Measurements from ENCODE around the gene HBD. TPM values are rescaled to one million over a fixed set of nuclear protein-coding genes. Genes with fewer than 3 reads are reported as not detected.

The HBD gene
- total and polyA plus RNA-seq, 9 of the 15 experiments (the other 6 are each of a cell fraction or from before 2014, with no cell fraction given), result 11.8 to 169 (median 36.0) TPM

- TF ChIP-seq RERE (CRISPR knock-in tag; IDR thresholded peaks at IDR 0.05; ENCODE audit: borderline replicate concordance) (no peak), ZNF766 (CRISPR knock-in tag; conservative IDR thresholded peaks at IDR 0.05) (0 out of 2 replicates have a peak, but pooled peaks have one; percentile 28), SMARCA4 (IDR thresholded peaks at IDR 0.05) (0 out of 2 replicates have a peak, but pooled peaks have one; percentile 19), CREB3 (tag; conservative IDR thresholded peaks at IDR 0.05; ENCODE audit: low read depth) (no peak), ZNF436 (CRISPR knock-in tag; IDR thresholded peaks at IDR 0.05) (no peak), ZMIZ1 (IDR thresholded peaks at IDR 0.05; ENCODE audit: low read depth in 2 of 2, low read length in 2 of 2) (no peak), ZNF184 (CRISPR knock-in tag; IDR thresholded peaks at IDR 0.05) (no peak), SNRNP70 (optimal IDR thresholded peaks at IDR 0.05; ENCODE audit: low read depth, low read length) (no peak), HMGN3 (IDR thresholded peaks at IDR 0.05; ENCODE audit: borderline replicate concordance, extremely low read depth, insufficient read length, low read depth, low read length) (no peak), ARID3A (IDR thresholded peaks at IDR 0.05; ENCODE audit: borderline replicate concordance, low read depth, low read length) (no peak), BCOR (IDR thresholded peaks at IDR 0.05) (no peak), HNRNPUL1 (IDR thresholded peaks at IDR 0.05; ENCODE audit: low read length) (no peak), KDM1A (IDR thresholded peaks at IDR 0.05) (peak; percentile 76 to 81), ZNF174 (CRISPR knock-in tag; IDR thresholded peaks at IDR 0.05) (no peak), ARID1B (IDR thresholded peaks at IDR 0.05) (0 out of 2 replicates have a peak, but pooled peaks have one; percentile 12), MTA2 (IDR thresholded peaks at IDR 0.05; ENCODE audit: low read depth) (no peak), TEAD4 (IDR thresholded peaks at IDR 0.05; ENCODE audit: low read length) (peak; percentile 18; the same call in 1 of the 2 replicates), TEAD4 (CRISPR knock-in tag; IDR thresholded peaks at IDR 0.05; ENCODE audit: borderline replicate concordance) (no peak)
Measured at GRCh38 chr11:5232176-5232575, 2.1 kb downstream of the HBD start (continued).

Measured in K562 (cell line).